Transverse colon (tissue), 4 donors: ENCODE data around the gene BMPER. TPM values are rescaled to one million over a fixed set of nuclear protein-coding genes. Genes with fewer than 3 reads are reported as not detected.

Source experiments
- DNase-seq: peaks from one replicate; pipeline ENCODE4 v3.0.0-alpha.2; 2019
- H3K27ac ChIP-seq, 4 donors: fragments of 200-600 bp; sonication (generic); 2 replicates each; pipeline ENCODE4 v1.5.1; 2016 to 2018; ENCODE audit warnings: inconsistent platforms in 4 of 4
- H3K27me3 ChIP-seq: fragments of 200-600 bp; sonication (generic); 2 replicates; pipeline ENCODE4 v1.5.1; 2017; ENCODE audit warnings: inconsistent platforms
- H3K36me3 ChIP-seq, 4 donors: fragments of 200-600 bp; sonication (generic); 2 replicates each; pipeline ENCODE4 v1.5.1; 2017 to 2019; ENCODE audit warnings: inconsistent platforms in 4 of 4
- H3K4me1 ChIP-seq, 4 donors: fragments of 200-600 bp; sonication (generic); 2 replicates each; pipeline ENCODE4 v1.5.1; 2017 to 2020; ENCODE audit warnings: inconsistent platforms in 4 of 4
- H3K4me3 ChIP-seq, 4 donors: fragments of 200-600 bp; sonication (generic); 1 replicate in 1 of 4; 2 replicates in 3 of 4; pipeline versions ENCODE4 v1.5.1 to v1.6.1; 2017 to 2019; ENCODE audit warnings: inconsistent platforms in 4 of 4
- H3K9me3 ChIP-seq, 2 donors: fragments of 200-600 bp; sonication (generic); 2 replicates each; pipeline ENCODE4 v1.5.1; 2017 to 2019; ENCODE audit warnings: inconsistent platforms in 2 of 2
- CTCF ChIP-seq, 5 experiments: fragments of 200-600 bp in 3 of 5; fragments of 450-650 bp in 2 of 5; sonication (generic) in 3 of 5; IDR thresholded peaks; 1 replicate in 2 of 5; 2 replicates in 3 of 5; pipeline ENCODE4 v1.5.1; 2016 to 2017; ENCODE audit warnings: antibody characterized with exemption in 5 of 5, inconsistent platforms in 3 of 5, mild to moderate bottlenecking in 2 of 5, moderate library complexity in 1 of 5
- EP300 ChIP-seq: sonication (generic); formaldehyde crosslinking; IDR thresholded peaks from one replicate; pipeline ENCODE4 v1.6.1; 2017; ENCODE audit warnings: antibody characterized with exemption, low read depth
- POLR2A ChIP-seq: fragments of 450-650 bp; IDR thresholded peaks from one replicate; pipeline ENCODE4 v1.6.1; 2016; ENCODE audit warnings: antibody characterized with exemption, mild to moderate bottlenecking, moderate library complexity
- POLR2AphosphoS5 ChIP-seq, 3 donors: sonication (generic); formaldehyde crosslinking; IDR thresholded peaks; one replicate each; pipeline ENCODE4 v1.6.1; 2016; ENCODE audit warnings: antibody characterized with exemption in 3 of 3
- WGBS, 2 donors: methylation state at CpG; one replicate each; pipeline ENCODE4 v1.1.5; 2018; ENCODE audit warnings: low coverage in 1 of 2; 5-methylcytosine and 5-hydroxymethylcytosine counted together
- in situ Hi-C, 4 donors: fragments of 200-750 bp; cut with MboI; loops; one replicate each; pipeline versions ENCODE4 v1.15.0 to v1.15.1; 2017; ENCODE audit warnings: low sequenced_read_pairs in 3 of 4, low pct_ligation_motif_present in 1 of 4, low pct_unique_long_range_greater_than_20kb in 1 of 4
- intact Hi-C: fragments of 100-400 bp; cut with DNase I; formaldehyde crosslinking; loops from one replicate; pipeline ENCODE4 v1.15.1; 2023; ENCODE audit warnings: low total_unique reads
- total RNA-seq, 4 donors: library from RNA; depleted of rRNA; stranded (reverse); fragments of >200 nt; gene quantifications; one replicate each; pipeline ENCODE4 v1.1.0, GENCODE V29; 2016

Gene BMPER
- total RNA-seq, 4 donors from 2014 or later = 1.00 to 2.5 (median 1.8) TPM

DNA sequence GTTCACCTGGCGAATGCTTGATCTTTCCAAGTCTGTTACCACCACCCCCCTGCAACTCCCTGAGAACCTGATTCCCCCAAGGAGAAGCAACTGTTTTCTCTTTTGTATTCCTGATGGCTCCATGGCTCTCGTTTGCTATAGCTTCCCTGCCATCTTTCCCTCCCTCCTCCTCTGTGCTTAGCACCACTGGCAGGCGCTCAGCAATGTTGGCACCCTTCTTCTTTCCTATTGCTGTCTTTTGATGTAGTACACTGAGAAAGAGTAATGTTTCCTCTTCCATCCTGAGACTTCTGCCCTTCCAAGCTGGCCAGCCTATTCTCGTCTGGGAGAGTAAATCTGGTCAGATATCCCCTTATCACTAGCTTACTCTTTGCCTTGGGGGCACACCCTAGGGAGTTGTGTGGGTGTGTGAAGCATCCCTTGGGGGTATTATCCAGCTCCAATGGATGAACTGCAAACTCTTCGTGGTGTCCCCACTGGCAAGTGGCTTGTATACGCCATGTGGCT is 74.0 kb downstream of the BMPER start:
- WGBS, 2 donors = 76 to 83% methylated on average over 3 to 6 of the region's 6 CpGs
- Histone ChIP-seq H3K27ac (no peak overlapping the region), H3K36me3 (no peaks in the 10 kb centered on the region), H3K4me3 (no peak overlapping the region), H3K9me3 (no peaks in the 10 kb centered on the region), H3K4me1 (no peaks in the 10 kb centered on the region), H3K27me3 (no peaks in the 10 kb centered on the region)
- no peak for DNase-seq
- TF ChIP-seq CTCF (IDR thresholded peaks at IDR 0.05) (no peak), EP300 (no peak), POLR2A (no peak), POLR2AphosphoS5 (IDR thresholded peaks at IDR 0.05) (no peak)
- in situ Hi-C loops (no loop called here), intact Hi-C loops (no loop called here)

GRCh38 chr7:33979807-33980355 is 74.5 kb downstream of the BMPER start:
- Histone ChIP-seq H3K4me3 (no peak overlapping the region), H3K9me3 (no peaks in the 10 kb centered on the region), H3K4me1 (no peaks in the 10 kb centered on the region), H3K36me3 (no peaks in the 10 kb centered on the region), H3K27ac (no peak overlapping the region), H3K27me3 (no peaks in the 10 kb centered on the region)
- TF ChIP-seq CTCF (IDR thresholded peaks at IDR 0.05) (no peak), POLR2A (no peak)
- no peak for DNase-seq
- intact Hi-C loops (no loop called here), in situ Hi-C loops (no loop called here)
- 53 to 79% methylated on average over 2 to 8 of the region's 8 CpGs for WGBS, 2 donors

GRCh38 chr7:33981226-33981625 is 75.9 kb downstream of the BMPER start:
- Histone ChIP-seq H3K9me3 (no peaks in the 10 kb centered on the region), H3K4me3 (no peak overlapping the region), H3K36me3 (no peaks in the 10 kb centered on the region), H3K4me1 (no peaks in the 10 kb centered on the region), H3K27me3 (no peaks in the 10 kb centered on the region), H3K27ac (no peak overlapping the region)
- DNase-seq = no peak
- in situ Hi-C loops (no loop called here), intact Hi-C loops (no loop called here)
- WGBS, 2 donors = 80 to 81% methylated on average over 2 to 3 of the region's 3 CpGs
- TF ChIP-seq CTCF (IDR thresholded peaks at IDR 0.05) = no peak
- TF ChIP-seq POLR2AphosphoS5 (IDR thresholded peaks at IDR 0.05) = no peak
- TF ChIP-seq POLR2A = no peak
- TF ChIP-seq EP300 = no peak

DNA sequence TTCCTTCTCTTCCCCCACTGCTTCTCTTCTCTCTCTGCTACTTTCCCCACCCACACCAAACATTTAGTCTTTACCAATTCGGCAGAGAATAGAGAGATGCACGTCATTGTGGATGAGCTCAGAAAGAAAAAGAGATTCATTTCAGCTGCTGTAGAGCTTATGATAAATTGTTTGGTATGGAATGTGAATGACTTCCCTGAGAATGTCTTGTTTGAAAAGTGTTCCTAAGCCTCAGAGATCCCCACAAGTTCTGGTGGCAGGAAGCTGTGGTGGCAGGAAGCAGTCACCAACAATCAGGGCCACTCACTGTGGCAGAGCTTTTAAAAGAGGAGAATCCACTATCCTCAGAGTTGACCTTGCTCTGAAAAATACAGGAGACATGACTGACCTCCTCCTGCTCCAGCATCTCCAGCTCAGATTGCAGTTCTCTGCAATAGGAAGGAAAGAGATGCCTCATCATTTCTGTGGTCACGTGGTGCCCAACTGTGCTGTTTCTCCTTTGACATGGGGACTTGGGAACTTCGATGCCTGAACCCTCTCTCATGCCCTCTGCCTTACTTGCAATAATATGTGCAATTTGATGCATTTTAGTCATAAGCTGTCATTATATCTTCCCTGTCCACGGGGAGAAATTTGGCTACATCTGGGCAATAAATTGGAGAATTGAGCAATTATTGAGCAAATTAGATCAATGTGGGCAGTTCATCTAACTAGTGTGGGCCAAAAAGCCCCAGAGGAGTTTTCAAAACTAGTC is 76.5 kb downstream of the BMPER start:
- no peak for DNase-seq
- Histone ChIP-seq H3K36me3 (no peaks in the 10 kb centered on the region), H3K9me3 (no peaks in the 10 kb centered on the region), H3K27me3 (no peaks in the 10 kb centered on the region), H3K27ac (no peak overlapping the region), H3K4me1 (no peaks in the 10 kb centered on the region), H3K4me3 (no peak overlapping the region)
- TF ChIP-seq POLR2A (no peak), CTCF (IDR thresholded peaks at IDR 0.05) (no peak), EP300 (no peak), POLR2AphosphoS5 (IDR thresholded peaks at IDR 0.05) (no peak)
- in situ Hi-C loops (no loop called here), intact Hi-C loops (no loop called here)
- WGBS, 2 donors = 63 to 70% methylated on average over 4 to 5 of the region's 5 CpGs
